WTC11 (cell line): Measurements from ENCODE around the gene ZNF577. TPM values are rescaled to one million over a fixed set of nuclear protein-coding genes. Genes with fewer than 3 reads are reported as not detected.

ENCODE experiments used
- ATAC-seq: fragments of 200-7000 bp; cut with Tn5 transposase; 2 replicates; pipeline ENCODE4 v1.10.0; 2021; ENCODE audit warnings: mild to moderate bottlenecking, moderate library complexity
- CTCF ChIA-PET: fragments of 300-600 bp; sonication (Branson Sonifier 250); formaldehyde crosslinking; loops from one replicate; lab custom pipeline; 2021; ENCODE audit warnings: antibody characterized with exemption; lab: Charles Lee
- POLR2A ChIA-PET: fragments of 350-600 bp; sonication (Branson Sonifier 250); formaldehyde crosslinking; loops from one replicate; lab custom pipeline; 2021; ENCODE audit warnings: antibody characterized with exemption; lab: Charles Lee
- DNase-seq: peaks from one replicate; pipeline ENCODE4 v3.0.0; 2021; ENCODE audit warnings: low spot score
- H3K27ac Mint-ChIP-seq: 2 replicates; pipeline ENCODE4 v1.8.0; 2021; ENCODE audit warnings: mixed read lengths
- H3K27me3 Mint-ChIP-seq: 2 replicates; pipeline ENCODE4 v1.8.0; 2021; ENCODE audit warnings: low read depth, mild to moderate bottlenecking, moderate library complexity, mixed read lengths
- H3K36me3 Mint-ChIP-seq: 2 replicates; pipeline ENCODE4 v1.8.0; 2021; ENCODE audit warnings: mixed read lengths
- H3K4me1 Mint-ChIP-seq: 2 replicates; pipeline ENCODE4 v1.8.0; 2022; ENCODE audit warnings: mixed read lengths
- H3K4me3 Mint-ChIP-seq: 2 replicates; pipeline ENCODE4 v1.8.0; 2021; ENCODE audit warnings: mild to moderate bottlenecking, moderate library complexity, mixed read lengths
- H3K9me3 Mint-ChIP-seq: 2 replicates; pipeline ENCODE4 v1.8.0; 2021; ENCODE audit warnings: mixed read lengths
- CREM ChIP-seq: sonication (generic); formaldehyde crosslinking; IDR thresholded peaks from 2 replicates; pipeline ENCODE4 v1.8.1; 2022; ENCODE audit warnings: mild to moderate bottlenecking, missing genetic modification reagents, moderate library complexity
- EMX1 ChIP-seq: fragments of 250-450 bp; sonication (Bioruptor Pico); IDR thresholded peaks from 2 replicates; pipeline ENCODE4 v1.8.0; 2021; ENCODE audit warnings: mild to moderate bottlenecking
- GRHL2 ChIP-seq: fragments of 250-450 bp; sonication (Bioruptor Pico); IDR thresholded peaks from 2 replicates; pipeline ENCODE4 v1.8.0; 2022; ENCODE audit warnings: mild to moderate bottlenecking, moderate library complexity; ENCODE audit not compliant: insufficient replicate concordance, severe bottlenecking
- IRF2 ChIP-seq: sonication (generic); formaldehyde crosslinking; IDR thresholded peaks from 2 replicates; pipeline ENCODE4 v1.8.0; 2022; ENCODE audit warnings: low read depth, missing genetic modification reagents, borderline replicate concordance
- JUN ChIP-seq: sonication (generic); formaldehyde crosslinking; IDR thresholded peaks from 2 replicates; pipeline ENCODE4 v1.8.0; 2023; ENCODE audit warnings: mild to moderate bottlenecking, missing genetic modification reagents
- KAT7 ChIP-seq: sonication (generic); formaldehyde crosslinking; IDR thresholded peaks from 2 replicates; pipeline ENCODE4 v1.8.1; 2023; ENCODE audit warnings: missing genetic modification reagents, mild to moderate bottlenecking, borderline replicate concordance
- NFATC4 ChIP-seq: fragments of 250-450 bp; sonication (Bioruptor Pico); IDR thresholded peaks from 2 replicates; pipeline ENCODE4 v1.9.0; 2021; ENCODE audit warnings: mild to moderate bottlenecking
- NFYB ChIP-seq: sonication (generic); formaldehyde crosslinking; conservative IDR thresholded peaks from 2 replicates; pipeline ENCODE4 v1.8.0; 2022; ENCODE audit warnings: low read depth, missing genetic modification reagents
- NR1H2 ChIP-seq: sonication (generic); formaldehyde crosslinking; IDR thresholded peaks from 2 replicates; pipeline ENCODE4 v1.9.0; 2021; ENCODE audit warnings: mild to moderate bottlenecking, moderate library complexity, missing genetic modification reagents
- NR2C2 ChIP-seq: sonication (generic); formaldehyde crosslinking; IDR thresholded peaks from 2 replicates; pipeline ENCODE4 v1.8.0; 2022; ENCODE audit warnings: mild to moderate bottlenecking, missing genetic modification reagents
- SMAD4 ChIP-seq: sonication (generic); formaldehyde crosslinking; IDR thresholded peaks from 2 replicates; pipeline ENCODE4 v1.8.0; 2022; ENCODE audit warnings: mild to moderate bottlenecking, missing genetic modification reagents
- SP1 ChIP-seq: sonication (generic); formaldehyde crosslinking; conservative IDR thresholded peaks from 2 replicates; pipeline ENCODE4 v1.8.1; 2022; ENCODE audit warnings: missing genetic modification reagents
- TEAD4 ChIP-seq: sonication (generic); formaldehyde crosslinking; IDR thresholded peaks from 2 replicates; pipeline ENCODE4 v1.8.0; 2022; ENCODE audit warnings: mild to moderate bottlenecking, missing genetic modification reagents
- TP53 ChIP-seq: sonication (generic); formaldehyde crosslinking; IDR thresholded peaks from 2 replicates; pipeline ENCODE4 v1.8.1; 2023; ENCODE audit warnings: mild to moderate bottlenecking, missing genetic modification reagents
- ZNF121 ChIP-seq: sonication (generic); formaldehyde crosslinking; IDR thresholded peaks from 2 replicates; pipeline ENCODE4 v1.8.0; 2023; ENCODE audit warnings: missing genetic modification reagents
- total RNA-seq: library from RNA; stranded (reverse); gene quantifications from 3 replicates; pipeline ENCODE4 v1.2.3, GENCODE V29; 2021
- TF ChIP-seq, protein P1 (sequence below): sonication (generic); formaldehyde crosslinking; IDR thresholded peaks from 2 replicates; pipeline ENCODE4 v1.8.0; 2022; ENCODE audit warnings: mild to moderate bottlenecking, missing genetic modification reagents
- TF ChIP-seq, protein P2 (sequence below): sonication (generic); formaldehyde crosslinking; IDR thresholded peaks from 2 replicates; pipeline ENCODE4 v1.8.0; 2023; ENCODE audit warnings: missing genetic modification reagents
- TF ChIP-seq, protein P3 (sequence below): sonication (generic); formaldehyde crosslinking; IDR thresholded peaks from 2 replicates; pipeline ENCODE4 v1.8.0; 2022; ENCODE audit warnings: mild to moderate bottlenecking, missing genetic modification reagents

The ZNF577 gene
- total RNA-seq, 1 experiment from 2014 or later, result 45.2 TPM

DNA sequence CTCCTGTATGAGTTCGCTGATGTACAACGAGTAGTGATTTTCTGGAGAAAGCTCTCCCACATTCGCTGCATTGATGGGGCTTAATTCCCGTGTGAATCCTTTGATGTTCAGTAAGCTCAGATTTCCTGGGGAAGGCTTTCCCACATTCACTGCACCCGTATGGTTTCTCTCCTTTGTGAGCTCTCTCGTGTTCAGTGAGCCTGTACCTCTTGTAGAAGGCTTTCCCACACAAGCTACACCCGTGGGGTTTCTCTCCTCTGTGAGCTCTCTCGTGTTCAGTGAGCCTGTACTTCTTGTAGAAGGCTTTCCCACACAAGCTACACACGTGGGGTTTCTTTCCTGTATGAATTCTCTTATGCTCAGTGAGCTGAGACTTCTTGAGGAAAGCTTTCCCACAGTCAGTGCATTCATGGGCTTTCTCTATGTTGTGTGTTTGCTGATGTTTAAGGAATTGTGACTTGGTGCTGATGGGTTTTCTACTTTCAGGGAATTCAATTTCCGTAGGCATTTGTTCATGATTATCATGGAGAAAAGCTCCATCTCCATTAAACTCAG is 3.5 kb upstream of the ZNF577 start:
- no peak overlapping the region for H3K4me3 Mint-ChIP-seq
- peaks cover 5% of the 10 kb centered on the region for H3K4me1 Mint-ChIP-seq
- no peak overlapping the region for H3K27ac Mint-ChIP-seq
- ATAC-seq (no peak), DNase-seq (no peak)
- H3K36me3 Mint-ChIP-seq, result peaks cover 99% of the 10 kb centered on the region
- peaks cover 10% of the 10 kb centered on the region for H3K27me3 Mint-ChIP-seq
- CTCF ChIA-PET, result interaction anchor here (0.6 kb wide), 1 partner anchor 472 kb away, joined by 4 read pairs; no protein-coding TSS in a partner anchor
- peaks cover 75% of the 10 kb centered on the region for H3K9me3 Mint-ChIP-seq
- TF ChIP-seq SMAD4 (CRISPR knock-in tag) (no peak), IRF2 (CRISPR knock-in tag) (no peak), TEAD4 (CRISPR knock-in tag) (no peak), NR2C2 (CRISPR knock-in tag) (0 out of 2 replicates have a peak, but pooled peaks have one; percentile 22), NR1H2 (CRISPR knock-in tag) (no peak)
- TF ChIP-seq, protein P1, sequence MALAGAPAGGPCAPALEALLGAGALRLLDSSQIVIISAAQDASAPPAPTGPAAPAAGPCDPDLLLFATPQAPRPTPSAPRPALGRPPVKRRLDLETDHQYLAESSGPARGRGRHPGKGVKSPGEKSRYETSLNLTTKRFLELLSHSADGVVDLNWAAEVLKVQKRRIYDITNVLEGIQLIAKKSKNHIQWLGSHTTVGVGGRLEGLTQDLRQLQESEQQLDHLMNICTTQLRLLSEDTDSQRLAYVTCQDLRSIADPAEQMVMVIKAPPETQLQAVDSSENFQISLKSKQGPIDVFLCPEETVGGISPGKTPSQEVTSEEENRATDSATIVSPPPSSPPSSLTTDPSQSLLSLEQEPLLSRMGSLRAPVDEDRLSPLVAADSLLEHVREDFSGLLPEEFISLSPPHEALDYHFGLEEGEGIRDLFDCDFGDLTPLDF (CRISPR knock-in tag), result no peak
- TF ChIP-seq, protein P2, sequence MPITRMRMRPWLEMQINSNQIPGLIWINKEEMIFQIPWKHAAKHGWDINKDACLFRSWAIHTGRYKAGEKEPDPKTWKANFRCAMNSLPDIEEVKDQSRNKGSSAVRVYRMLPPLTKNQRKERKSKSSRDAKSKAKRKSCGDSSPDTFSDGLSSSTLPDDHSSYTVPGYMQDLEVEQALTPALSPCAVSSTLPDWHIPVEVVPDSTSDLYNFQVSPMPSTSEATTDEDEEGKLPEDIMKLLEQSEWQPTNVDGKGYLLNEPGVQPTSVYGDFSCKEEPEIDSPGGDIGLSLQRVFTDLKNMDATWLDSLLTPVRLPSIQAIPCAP, result no peak
- POLR2A ChIA-PET, result no interaction called here

DNA sequence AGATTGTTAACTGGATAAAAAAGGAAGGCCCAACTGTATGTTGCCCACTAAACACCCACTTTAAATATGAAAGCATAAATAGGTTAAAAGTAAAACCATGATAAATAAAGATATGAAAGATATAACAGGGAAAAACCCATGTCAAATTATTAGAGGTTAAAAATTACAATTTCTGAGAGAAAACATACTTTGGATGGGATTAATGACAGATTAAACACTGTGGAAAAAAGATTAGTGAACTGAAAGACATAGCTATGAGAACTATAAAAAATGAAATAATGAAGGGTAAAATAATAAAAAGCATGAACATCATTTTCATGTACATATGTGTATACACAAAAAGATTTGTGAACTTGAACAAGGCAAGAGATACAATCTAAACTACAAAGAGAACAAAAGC is 2.2 kb upstream of the ZNF577 start:
- Mint-ChIP-seq H3K27ac (no peak overlapping the region), H3K9me3 (peaks cover 73% of the 10 kb centered on the region), H3K27me3 (peaks cover 10% of the 10 kb centered on the region), H3K4me3 (no peak overlapping the region), H3K36me3 (peaks cover 98% of the 10 kb centered on the region), H3K4me1 (peaks cover 5% of the 10 kb centered on the region)
- ChIA-PET POLR2A (no interaction called here), CTCF (no interaction called here)
- TF ChIP-seq NFATC4 (CRISPR knock-in tag) (no peak), NFYB (CRISPR knock-in tag) (no peak), TEAD4 (CRISPR knock-in tag) (no peak), TP53 (CRISPR knock-in tag) (no peak), GRHL2 (CRISPR knock-in tag) (no peak), JUN (CRISPR knock-in tag) (no peak)
- TF ChIP-seq, protein P3, sequence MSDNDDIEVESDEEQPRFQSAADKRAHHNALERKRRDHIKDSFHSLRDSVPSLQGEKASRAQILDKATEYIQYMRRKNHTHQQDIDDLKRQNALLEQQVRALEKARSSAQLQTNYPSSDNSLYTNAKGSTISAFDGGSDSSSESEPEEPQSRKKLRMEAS (CRISPR knock-in tag), result no peak
- DNase-seq (no peak), ATAC-seq (no peak)

DNA sequence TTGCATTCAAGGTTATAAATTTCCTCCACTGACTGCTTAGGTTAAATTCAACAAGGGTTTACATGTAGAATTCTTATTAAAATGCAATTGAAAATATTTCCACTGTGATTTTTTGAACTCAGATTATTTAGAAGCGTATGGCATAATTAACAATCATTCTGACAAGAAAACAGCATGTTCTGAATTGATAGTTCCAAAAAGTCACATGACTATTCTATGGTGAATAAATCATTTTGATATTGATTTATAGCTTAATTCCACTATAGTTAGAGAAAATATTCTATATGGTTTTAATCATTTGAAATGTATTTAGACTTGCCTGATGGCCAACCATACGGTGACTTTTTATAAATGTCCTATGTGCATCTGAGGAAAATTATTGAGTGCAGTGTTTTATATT is 3.0 kb downstream of the ZNF577 start:
- Mint-ChIP-seq H3K27ac (no peak overlapping the region), H3K36me3 (peaks cover 94% of the 10 kb centered on the region), H3K4me3 (no peak overlapping the region), H3K27me3 (peaks cover 3% of the 10 kb centered on the region; the same call in 1 of the 2 replicates), H3K4me1 (peaks cover 17% of the 10 kb centered on the region), H3K9me3 (peaks cover 47% of the 10 kb centered on the region)
- DNase-seq (no peak), ATAC-seq (no peak)
- ChIA-PET CTCF (no interaction called here), POLR2A (no interaction called here)
- TF ChIP-seq EMX1 (CRISPR knock-in tag) (no peak), CREM (CRISPR knock-in tag) (no peak), KAT7 (CRISPR knock-in tag) (no peak), NFYB (CRISPR knock-in tag) (no peak), NFATC4 (CRISPR knock-in tag) (no peak), GRHL2 (CRISPR knock-in tag) (no peak)

DNA sequence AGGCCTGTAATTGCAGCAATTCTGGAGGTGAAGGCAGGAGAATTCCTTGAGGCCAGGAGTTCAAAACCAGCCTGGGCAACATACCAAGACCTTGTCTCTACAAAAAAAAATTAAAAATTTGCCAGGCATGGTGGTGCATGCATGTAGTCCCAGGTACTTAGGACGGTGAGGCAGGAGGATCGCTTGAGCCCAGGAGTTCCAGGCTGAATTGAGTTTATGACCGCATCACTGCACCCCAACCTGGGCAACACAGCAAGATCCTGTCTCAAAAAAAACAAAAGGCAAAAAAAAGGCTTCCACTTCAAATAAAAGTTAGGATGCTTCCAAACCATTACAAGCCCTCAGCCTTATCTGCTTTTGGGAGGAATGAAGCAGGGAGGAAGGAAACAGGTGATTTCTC is 5.2 kb downstream of the ZNF577 start:
- POLR2A ChIA-PET, result no interaction called here
- peaks cover 94% of the 10 kb centered on the region for H3K36me3 Mint-ChIP-seq
- TF ChIP-seq ZNF121 (peak; percentile 72; the same call in 1 of the 2 replicates), SP1 (CRISPR knock-in tag) (no peak)
- TF ChIP-seq, all 79 proteins: peak for 1
- Mint-ChIP-seq H3K4me1 (peaks cover 11% of the 10 kb centered on the region; the same call in 1 of the 2 replicates), H3K9me3 (peaks cover 44% of the 10 kb centered on the region), H3K27ac (no peak overlapping the region), H3K4me3 (no peak overlapping the region), H3K27me3 (no peaks in the 10 kb centered on the region)
- no peak for ATAC-seq
- CTCF ChIA-PET, result no interaction called here
- DNase-seq, result no peak
